HCT116 (cell line): Measurements from ENCODE around the gene PTPN1. TPM values are rescaled to one million over a fixed set of nuclear protein-coding genes. Genes with fewer than 3 reads are reported as not detected.

Experiments
- ATAC-seq: fragments of 200-7000 bp; cut with Tn5 transposase; 2 replicates; pipeline ENCODE4 v1.9.1; 2020; ENCODE audit warnings: mild to moderate bottlenecking, moderate library complexity
- BruUV-seq: library from RNA; stranded (reverse); fragments of 400-500 nt; replicated peaks from 2 replicates; lab custom pipeline; 2021; lab: Mats Ljungman, UMichigan
- CTCF ChIA-PET: fragments of 300-600 bp; sonication (Branson Sonifier 250); formaldehyde crosslinking; loops from one replicate; lab custom pipeline; 2021; ENCODE audit warnings: antibody characterized with exemption; lab: Charles Lee
- POLR2A ChIA-PET: fragments of 300-600, 350-600 bp; sonication (Branson Sonifier 250); formaldehyde crosslinking; loops from one replicate; lab custom pipeline; 2021; ENCODE audit warnings: antibody characterized with exemption; lab: Charles Lee
- RAD21 ChIA-PET, 2 experiments: fragments of 300-600 bp; sonication (Branson Sonifier 250); formaldehyde crosslinking; loops; one replicate each; lab custom pipeline; 2023; ENCODE audit warnings: low total read pairs in 2 of 2; ENCODE audit not compliant: uncharacterized antibody in 2 of 2, unreplicated experiment in 2 of 2, low non-redundant PET in 1 of 2; lab: Charles Lee
- DNase-seq: peaks from one replicate; pipeline ENCODE4 v3.0.0-alpha.2; 2010; ENCODE audit warnings: low read depth, low spot score
- H2AFZ ChIP-seq: fragments of 200-600 bp; shearing (Covaris generic), sonication (generic); 2 replicates; pipeline ENCODE4 v1.6.1; 2017; ENCODE audit warnings: low read depth, mixed run types, mixed read lengths, antibody characterized with exemption, low read length; ENCODE audit not compliant: poor library complexity, severe bottlenecking
- H3K27ac ChIP-seq: 2 replicates; pipeline ENCODE4 v1.5.1; 2012; ENCODE audit warnings: low read depth, low read length
- H3K27me3 ChIP-seq: fragments of 200-600 bp; sonication (generic); 2 replicates; pipeline ENCODE4 v1.6.1; 2016; ENCODE audit warnings: mixed run types, low read length, mixed read lengths; ENCODE audit not compliant: insufficient read depth
- H3K36me3 ChIP-seq, 2 experiments: fragments of 200-500 bp in 1 of 2; fragments of 200-600 bp in 1 of 2; sonication (Bioruptor generic) in 1 of 2; sonication (generic) in 1 of 2; 2 replicates each; pipeline versions ENCODE4 v1.5.1 to v1.6.1; 2014 to 2016; ENCODE audit warnings: low read length in 2 of 2, inconsistent platforms in 1 of 2, mixed read lengths in 1 of 2, mixed run types in 1 of 2; ENCODE audit not compliant: insufficient read depth in 2 of 2, control insufficient read depth in 1 of 2
- H3K4me1 ChIP-seq, 2 experiments: fragments of 200-600 bp in 1 of 2; sonication (generic) in 1 of 2; 2 replicates each; pipeline versions ENCODE4 v1.5.1 to v1.6.1; 2012 to 2017; ENCODE audit warnings: low read length in 2 of 2, inconsistent platforms in 1 of 2, mild to moderate bottlenecking in 1 of 2, mixed read lengths in 1 of 2, mixed run types in 1 of 2, moderate library complexity in 1 of 2; ENCODE audit not compliant: insufficient read depth in 2 of 2, control insufficient read depth in 1 of 2
- H3K4me2 ChIP-seq: fragments of 200-600 bp; sonication (generic); 2 replicates; pipeline ENCODE4 v1.6.1; 2017; ENCODE audit warnings: mixed run types, low read length, mixed read lengths
- H3K4me3 ChIP-seq, 2 experiments: fragments of 200-600 bp in 1 of 2; sonication (generic) in 1 of 2; replicated peaks in 1 of 2; 2 replicates each; pipeline ENCODE4 v1.5.1; 2011 to 2016; ENCODE audit warnings: low read length in 2 of 2, control low read depth in 1 of 2, low read depth in 1 of 2, mild to moderate bottlenecking in 1 of 2, mixed read lengths in 1 of 2, mixed run types in 1 of 2
- H3K79me2 ChIP-seq: fragments of 200-600 bp; sonication (generic); 2 replicates; pipeline ENCODE4 v1.6.1; 2017; ENCODE audit warnings: mild to moderate bottlenecking, mixed run types, low read length, moderate library complexity, mixed read lengths; ENCODE audit not compliant: insufficient read depth
- H3K9ac ChIP-seq: fragments of 200-600 bp; sonication (generic); 2 replicates; pipeline ENCODE4 v1.6.1; 2016; ENCODE audit warnings: low read length, mixed read lengths
- H3K9me2 ChIP-seq: fragments of 200-600 bp; sonication (generic), shearing (Covaris generic); 2 replicates; pipeline ENCODE4 v1.6.1; 2017; ENCODE audit warnings: mixed run types, mild to moderate bottlenecking, moderate library complexity; ENCODE audit not compliant: insufficient read depth
- H3K9me3 ChIP-seq, 2 experiments: fragments of 200-500 bp in 1 of 2; fragments of 200-600 bp in 1 of 2; sonication (Bioruptor generic) in 1 of 2; sonication (generic) in 1 of 2; 2 replicates each; pipeline ENCODE4 v1.6.1; 2014 to 2017; ENCODE audit warnings: low read length in 2 of 2, mixed read lengths in 2 of 2, inconsistent platforms in 1 of 2, low read depth in 1 of 2, mild to moderate bottlenecking in 1 of 2, mixed run types in 1 of 2, moderate library complexity in 1 of 2; ENCODE audit not compliant: control insufficient read depth in 1 of 2, insufficient read depth in 1 of 2
- H4K20me1 ChIP-seq: fragments of 200-600 bp; sonication (generic), shearing (Covaris generic); 2 replicates; pipeline ENCODE4 v1.6.1; 2017; ENCODE audit warnings: mixed run types, mild to moderate bottlenecking, moderate library complexity; ENCODE audit not compliant: insufficient read depth
- CTCF ChIP-seq, 3 experiments: fragments of 200-600 bp in 1 of 3; sonication (generic) in 1 of 3; IDR thresholded peaks in 2 of 3; conservative IDR thresholded peaks in 1 of 3; 2 replicates each; pipeline ENCODE4 v1.5.1; 2012 to 2017; ENCODE audit warnings: low read depth in 2 of 3, low read length in 2 of 3, antibody characterized with exemption in 1 of 3, borderline replicate concordance in 1 of 3, control low read depth in 1 of 3, mild to moderate bottlenecking in 1 of 3, mixed read lengths in 1 of 3, mixed run types in 1 of 3, moderate library complexity in 1 of 3; ENCODE audit not compliant: insufficient read depth in 1 of 3
- ELF1 ChIP-seq: IDR thresholded peaks from 2 replicates; pipeline ENCODE4 v1.6.1; 2012; ENCODE audit warnings: low read depth, borderline replicate concordance
- FOSL1 ChIP-seq: IDR thresholded peaks from 2 replicates; pipeline ENCODE4 v1.6.1; 2012; ENCODE audit warnings: low read depth
- POLR2A ChIP-seq: IDR thresholded peaks from 2 replicates; pipeline ENCODE4 v1.7.0; 2011; ENCODE audit warnings: borderline replicate concordance; ENCODE audit not compliant: insufficient read depth, insufficient read length; ENCODE audit errors: extremely low read depth
- RAD21 ChIP-seq: IDR thresholded peaks from 2 replicates; pipeline ENCODE4 v1.6.1; 2012; ENCODE audit warnings: low read depth, mild to moderate bottlenecking
- SIN3A ChIP-seq: IDR thresholded peaks from 2 replicates; pipeline ENCODE4 v1.6.1; 2012; ENCODE audit warnings: low read depth
- SP1 ChIP-seq: IDR thresholded peaks from 2 replicates; pipeline ENCODE4 v1.6.1; 2012; ENCODE audit warnings: low read depth
- ZBTB33 ChIP-seq: IDR thresholded peaks from 2 replicates; pipeline ENCODE4 v1.6.1; 2011; ENCODE audit warnings: mild to moderate bottlenecking, low read length, moderate library complexity; ENCODE audit not compliant: insufficient replicate concordance; ENCODE audit errors: extremely low read depth
- ZFX ChIP-seq: fragments of 450-650 bp; IDR thresholded peaks from 2 replicates; pipeline ENCODE4 v1.6.1; 2017
- intact Hi-C: fragments of 100-400 bp; cut with micrococcal nuclease; formaldehyde crosslinking; loops from 2 replicates; pipeline ENCODE4 v1.10.0; 2022
- total RNA-seq: library from RNA; stranded (reverse); gene quantifications from one replicate; pipeline ENCODE4 v1.2.1, GENCODE V29; 2021; ENCODE audit not compliant: unreplicated experiment
- TF ChIP-seq, protein P1 (sequence below): IDR thresholded peaks from 2 replicates; pipeline ENCODE4 v1.6.1; 2012

The PTPN1 gene
- total RNA-seq, 1 experiment from 2014 or later = 47.5 TPM

GRCh38 chr20:50527068-50527605 is 17.0 kb downstream of the PTPN1 start:
- H3K27ac ChIP-seq = no peak overlapping the region
- H3K36me3 ChIP-seq = no peaks in the 10 kb centered on the region
- H3K27me3 ChIP-seq = no peaks in the 10 kb centered on the region
- DNase-seq = no peak
- no peak overlapping the region for H3K9ac ChIP-seq
- no peaks in the 10 kb centered on the region for H3K9me2 ChIP-seq
- no peak overlapping the region for H3K4me3 ChIP-seq
- ChIA-PET RAD21 (no interaction called here), POLR2A (interaction anchor here (1.4 kb wide), 1 partner anchor 15 kb away, joined by 3 read pairs; no protein-coding TSS in a partner anchor)
- H3K79me2 ChIP-seq = peaks cover 98% of the 10 kb centered on the region
- H2AFZ ChIP-seq = no peak overlapping the region
- no TSS peak for BruUV-seq
- H3K4me2 ChIP-seq = no peak overlapping the region
- H4K20me1 ChIP-seq = peaks cover 7% of the 10 kb centered on the region; the same call in 1 of the 2 replicates
- TF ChIP-seq ZBTB33 (no peak), CTCF (IDR thresholded peaks at IDR 0.05 in 2 of 3, conservative IDR thresholded peaks at IDR 0.05 in 1 of 3; ENCODE audit: borderline replicate concordance in 1 of 3, insufficient read depth in 1 of 3, low read depth in 2 of 3, low read length in 2 of 3) (no peak), ELF1 (no peak), ZFX (no peak), SIN3A (no peak), RAD21 (no peak), FOSL1 (no peak), POLR2A (no peak), SP1 (no peak)
- TF ChIP-seq, protein P1, sequence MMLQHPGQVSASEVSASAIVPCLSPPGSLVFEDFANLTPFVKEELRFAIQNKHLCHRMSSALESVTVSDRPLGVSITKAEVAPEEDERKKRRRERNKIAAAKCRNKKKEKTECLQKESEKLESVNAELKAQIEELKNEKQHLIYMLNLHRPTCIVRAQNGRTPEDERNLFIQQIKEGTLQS = no peak
- TF ChIP-seq, all 23 proteins: peak for 0
- CTCF ChIA-PET = no interaction called here
- ATAC-seq = no peak
- H3K9me3 ChIP-seq = no peaks in the 10 kb centered on the region
- peaks cover 23 to 70% of the 10 kb centered on the region in 2 experiments for H3K4me1 ChIP-seq
- intact Hi-C loops = no loop called here
